ENCODE results near the gene CCR5.
"Not testable (repeated sequence)": the region's sequence is repeated elsewhere in the genome, so short reads cannot be mapped to it uniquely, and the experiment has no call there.

CCR5 gene

DNA sequence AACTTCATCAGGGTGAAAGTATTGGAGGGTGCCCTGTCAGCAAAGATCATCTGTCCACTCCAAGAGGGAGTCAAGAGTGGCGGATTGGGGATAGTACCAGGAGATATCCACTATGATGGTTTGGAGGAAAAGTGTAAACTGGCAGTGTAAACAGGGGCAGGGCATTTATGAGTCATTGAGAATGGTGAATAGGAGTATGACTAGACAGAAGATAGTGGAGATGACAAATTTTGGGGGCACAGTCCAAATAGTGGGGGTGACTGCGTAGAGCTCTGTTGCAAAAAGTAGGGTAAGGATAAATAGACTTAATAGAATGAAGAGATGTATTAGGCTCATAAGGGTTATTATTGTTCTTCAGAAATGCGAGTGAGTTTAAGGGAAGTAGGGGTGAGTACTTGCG, 18.1 kb downstream of the CCR5 start:
- DNase-seq = not testable (repeated sequence)

DNA sequence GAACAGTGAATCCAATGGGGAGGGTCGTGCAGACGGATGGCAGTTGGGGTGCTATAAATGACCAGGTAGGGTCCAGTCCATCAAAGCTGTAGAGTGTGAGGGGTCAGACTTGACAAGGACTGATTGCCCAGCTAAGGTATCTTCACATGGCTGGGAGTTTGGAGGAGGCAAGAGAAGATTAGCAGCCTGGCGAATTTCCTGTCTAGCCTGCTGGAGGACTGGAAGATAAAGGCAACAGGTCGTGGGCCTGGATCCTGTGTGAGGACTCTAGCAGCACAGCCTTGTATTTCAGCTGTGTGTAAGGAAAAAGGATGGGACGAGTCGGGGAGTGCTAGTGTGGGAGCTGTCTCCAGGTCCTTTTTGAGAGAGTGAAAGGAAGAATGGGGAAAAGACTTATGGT, 18.6 kb downstream of the CCR5 start:
- no peak for DNase-seq

DNA sequence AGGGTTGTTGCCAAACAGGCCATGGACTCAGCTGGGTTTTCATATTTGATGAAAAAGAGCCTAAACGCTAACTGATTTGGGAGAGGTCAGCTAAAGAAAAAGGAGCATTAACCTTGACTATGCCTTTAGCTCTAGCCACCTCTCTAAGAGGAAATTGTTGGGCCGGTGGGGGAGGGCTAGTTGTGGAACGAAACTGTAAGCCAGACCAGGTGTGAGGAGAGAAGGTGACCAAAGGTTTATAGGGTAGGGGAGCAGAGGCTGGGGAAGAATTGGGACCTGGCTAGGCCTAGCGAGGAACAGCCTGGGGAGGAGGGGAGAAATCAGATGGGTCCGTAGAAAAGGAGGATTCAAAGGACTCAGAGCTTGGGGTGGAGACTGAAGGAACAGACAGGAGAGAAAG, 20.8 kb downstream of the CCR5 start:
- DNase-seq = not testable (repeated sequence)

DNA sequence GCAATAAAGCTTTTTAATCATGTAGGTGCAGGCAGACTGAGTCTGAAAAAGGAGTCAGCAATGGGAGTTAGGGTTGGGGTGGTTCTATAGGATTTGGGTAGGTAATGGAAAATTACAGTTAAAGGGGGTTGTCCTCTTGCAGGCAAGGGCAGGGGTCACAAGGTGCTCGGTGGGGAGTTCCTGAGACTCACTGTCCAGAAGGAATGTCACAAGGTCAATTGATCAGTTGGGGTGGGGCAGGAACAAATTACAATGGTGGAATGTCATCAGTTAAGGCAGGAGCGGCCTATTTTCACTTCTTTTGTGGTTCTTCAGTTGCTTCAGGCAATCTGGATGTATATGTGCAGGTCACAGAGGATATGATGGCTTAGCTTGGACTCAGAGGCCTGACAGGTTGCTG, 22.3 kb downstream of the CCR5 start:
- no peak for DNase-seq

DNA sequence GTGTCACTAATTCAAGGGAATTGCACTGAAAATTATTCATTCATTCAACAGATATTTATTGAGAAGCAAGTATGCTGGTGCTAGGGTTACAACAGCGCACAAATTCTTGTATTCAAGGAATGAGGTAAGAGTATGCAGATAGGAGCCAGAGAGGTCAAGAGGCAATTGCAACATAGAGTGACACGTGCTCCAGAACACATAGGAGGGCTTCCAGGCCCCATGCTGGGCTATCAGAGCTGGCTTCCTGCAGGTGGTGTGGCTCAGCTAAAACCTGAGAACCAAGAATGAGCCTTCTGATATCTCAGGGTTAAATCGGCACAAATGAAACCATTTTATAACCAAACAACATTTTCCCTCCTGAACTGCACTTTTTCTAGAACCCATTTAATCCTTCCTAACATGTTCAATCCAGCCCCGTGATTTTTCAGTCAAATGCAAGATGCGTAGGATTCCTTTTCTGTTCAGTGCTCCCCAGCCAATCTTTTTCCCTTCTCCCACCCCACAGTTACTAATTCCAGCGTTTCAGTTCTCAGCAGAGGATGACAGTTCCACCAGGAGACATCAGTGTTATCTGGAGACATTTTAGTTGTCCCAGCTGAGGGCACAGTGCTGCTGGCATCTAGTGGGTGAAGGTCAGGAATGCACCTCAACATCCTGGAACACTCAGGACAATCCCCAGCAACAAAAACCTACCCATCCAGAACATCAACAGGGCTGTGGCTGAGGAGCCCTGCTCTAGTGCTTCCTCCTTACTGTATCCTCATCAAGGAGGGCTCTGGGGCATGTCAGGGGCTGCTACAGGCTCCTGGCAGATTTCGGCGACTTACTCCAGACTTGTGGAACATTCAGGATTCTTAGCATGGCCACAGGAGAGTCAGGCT, 23.0 kb downstream of the CCR5 start:
- DNase-seq = no peak

DNA sequence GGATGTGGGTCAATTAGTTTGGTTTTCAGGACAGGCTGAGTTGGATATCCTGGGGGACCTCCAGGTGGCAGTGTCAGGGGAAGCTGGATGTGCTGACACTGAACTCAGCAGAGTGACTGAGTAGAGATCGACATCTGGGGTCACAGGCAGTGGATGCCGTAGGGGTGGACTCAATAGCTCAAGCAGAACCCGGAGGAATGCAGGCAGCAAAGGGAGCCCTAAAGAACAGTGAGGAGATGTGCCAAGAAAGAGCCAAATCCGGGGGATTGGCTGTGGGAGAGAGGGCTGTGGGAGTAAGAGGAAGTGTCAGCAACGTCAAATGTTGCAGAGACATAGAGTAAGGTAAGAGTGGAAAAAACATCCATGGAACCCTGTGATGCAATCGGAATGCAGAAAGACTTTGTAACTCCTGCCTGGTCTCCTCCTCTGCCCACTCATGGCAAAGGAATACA, 24.5 kb downstream of the CCR5 start:
- DNase-seq = no peak

DNA sequence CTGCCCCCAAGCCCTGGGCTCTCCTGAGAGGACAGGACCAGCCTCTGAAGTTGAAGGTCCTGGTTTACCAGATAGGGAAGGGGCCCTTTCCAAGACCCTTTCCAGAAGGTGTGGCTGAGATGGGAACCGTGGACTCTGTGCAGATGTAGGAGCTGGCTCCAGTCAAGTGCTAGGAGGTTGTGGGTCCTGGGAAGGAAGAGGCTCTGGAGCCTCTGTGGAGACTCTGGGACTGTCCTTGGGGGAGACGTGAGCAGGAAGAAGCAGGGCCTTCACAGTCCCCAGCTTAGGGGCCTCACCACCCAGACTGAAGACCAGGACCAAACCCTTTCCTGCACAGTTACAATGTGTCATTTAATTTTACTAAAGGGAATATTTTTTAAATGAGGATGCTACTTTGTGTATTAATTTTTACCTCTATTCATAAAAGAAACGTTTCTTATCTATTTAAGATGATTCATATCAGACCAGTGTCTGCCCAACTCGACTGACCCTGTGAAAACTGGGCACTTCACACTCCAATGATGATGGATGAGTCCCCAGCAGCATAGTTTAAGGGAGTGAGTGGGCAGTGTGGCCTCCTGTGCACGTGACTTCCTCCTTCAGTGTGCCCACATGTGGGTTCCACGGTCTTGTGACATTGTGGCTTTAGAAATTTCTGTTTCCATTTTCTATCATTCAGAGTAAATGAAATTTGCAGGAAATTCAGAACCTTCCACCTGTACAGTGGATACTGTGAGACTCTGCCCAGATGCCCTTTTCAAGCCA, 25.2 kb downstream of the CCR5 start:
- no peak for DNase-seq

DNA sequence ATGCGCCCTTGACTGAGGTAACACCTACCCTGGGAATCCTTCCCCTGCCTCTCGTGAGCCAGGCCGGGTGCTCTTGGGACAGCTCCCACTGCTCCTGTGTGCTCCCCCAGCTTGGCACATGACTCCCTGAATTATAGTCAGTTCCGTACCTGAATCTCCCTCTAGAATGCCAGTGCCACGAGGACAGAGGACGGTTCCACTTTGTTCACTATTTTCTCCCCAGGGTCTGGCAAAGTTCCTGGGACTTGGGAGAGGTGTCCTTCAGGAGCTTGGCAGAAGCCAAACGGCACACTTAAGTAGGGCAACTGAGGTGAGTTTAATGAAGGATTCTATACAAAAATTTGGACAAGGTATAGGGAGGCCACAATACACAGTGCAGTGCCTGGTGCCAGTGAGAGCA, 26.4 kb downstream of the CCR5 start:
- no peak for DNase-seq

DNA sequence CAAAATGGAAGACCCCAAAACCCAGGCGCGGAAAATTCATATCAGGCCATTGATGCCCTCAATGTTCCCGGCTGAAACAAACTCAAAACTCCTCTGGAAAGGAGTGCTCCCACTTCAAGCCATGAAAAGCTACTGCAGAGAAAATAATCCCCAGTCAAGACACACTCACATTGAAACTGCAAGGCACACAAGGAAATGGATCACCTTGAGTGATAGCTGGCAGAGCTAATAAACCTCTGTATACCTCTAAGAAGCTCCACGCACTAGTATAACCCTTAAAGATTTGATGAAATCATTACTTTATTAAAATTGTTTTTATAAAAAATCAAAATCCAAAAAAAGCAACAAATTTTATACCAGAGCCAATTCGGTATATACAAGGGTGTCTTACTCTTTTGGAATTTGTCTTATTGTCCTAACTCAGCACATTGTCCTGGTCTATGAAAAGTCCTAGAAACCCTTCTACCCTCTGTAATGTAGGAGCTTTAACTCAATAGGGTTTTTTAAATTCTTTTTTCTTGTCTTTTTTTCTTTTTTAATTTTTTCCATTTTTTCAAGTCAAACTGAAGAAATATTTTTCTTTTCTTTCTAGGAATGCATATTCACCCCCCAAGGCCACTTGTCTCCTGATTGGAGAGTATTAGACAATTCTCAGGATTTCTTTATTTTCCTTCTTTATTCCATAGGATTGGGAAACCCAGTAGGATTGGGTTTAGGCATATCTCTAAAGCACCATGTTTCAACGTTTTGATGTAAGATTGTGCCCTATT, 27.6 kb downstream of the CCR5 start:
- DNase-seq = no peak

DNA sequence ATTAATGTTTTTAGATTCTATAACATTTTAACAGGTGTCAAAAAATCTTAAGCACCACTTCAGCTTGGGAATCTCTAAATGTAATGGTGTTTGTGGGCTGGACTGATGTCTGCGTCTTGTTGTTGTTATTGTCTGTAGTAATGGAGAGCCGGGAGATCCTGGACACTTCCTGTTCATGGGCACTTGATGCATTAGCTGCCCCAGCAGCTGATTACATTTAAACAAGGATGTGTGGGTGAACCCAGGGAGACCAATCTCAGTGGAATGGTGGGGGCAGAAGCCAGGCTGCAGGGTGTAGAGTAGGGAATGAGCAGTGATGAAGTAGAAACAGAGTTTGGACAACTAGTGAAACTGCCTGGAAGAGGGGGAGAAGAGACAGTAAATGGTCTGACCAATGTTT, 28.4 kb downstream of the CCR5 start:
- no peak for DNase-seq

DNA sequence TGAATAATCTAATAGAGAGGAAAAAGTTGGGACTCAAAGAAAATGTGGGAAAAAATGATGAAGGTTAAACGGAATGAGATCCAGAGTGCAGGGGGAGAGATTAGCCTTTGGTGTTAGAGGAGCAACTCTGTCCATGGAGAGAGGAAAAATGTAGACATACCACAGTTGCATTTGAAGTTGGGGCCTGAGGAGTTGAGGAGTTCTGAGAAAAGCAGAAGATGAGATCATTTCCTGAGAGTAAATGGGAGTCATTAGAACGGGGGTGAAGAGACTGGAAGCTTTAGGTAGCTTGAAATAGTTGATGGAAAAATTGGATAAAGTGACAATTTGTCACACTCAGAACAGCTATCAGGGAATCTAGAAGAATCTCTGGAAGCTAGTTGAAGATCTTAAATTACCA, 28.8 kb downstream of the CCR5 start:
- DNase-seq = no peak

DNA sequence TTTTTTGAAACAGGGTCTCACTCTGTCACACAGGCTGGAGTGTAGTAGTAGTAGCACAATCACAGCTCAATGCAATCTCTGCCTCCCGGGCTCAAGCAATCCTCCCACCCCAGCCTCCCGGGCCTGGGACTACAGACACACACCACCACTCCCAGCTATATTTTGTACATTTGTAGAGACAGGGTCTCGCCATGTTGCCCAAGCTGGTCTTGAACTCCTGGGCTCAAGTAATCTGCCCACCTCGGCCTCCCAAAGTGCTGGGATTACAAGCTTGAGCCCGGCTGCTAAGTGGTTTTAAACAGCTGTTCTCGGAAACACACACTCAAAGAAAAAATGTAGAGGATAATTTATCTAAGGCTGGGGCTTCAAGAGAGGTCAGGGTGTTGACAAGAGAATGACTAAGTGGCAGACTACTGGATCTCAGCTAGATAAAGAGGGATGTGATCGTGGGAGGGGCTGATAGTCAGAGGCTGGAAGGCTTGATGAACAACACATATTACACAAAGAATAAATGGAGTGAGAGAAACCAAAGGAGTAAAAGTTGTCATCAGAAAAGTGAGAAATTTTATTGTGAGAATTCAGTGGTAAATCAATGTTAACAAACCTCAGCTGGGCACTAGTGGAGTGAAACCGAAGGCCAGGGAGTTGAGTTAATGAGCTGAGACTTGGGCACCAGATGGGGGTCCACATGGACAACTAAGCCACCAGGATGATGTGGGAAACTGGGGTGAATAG, 29.4 kb downstream of the CCR5 start:
- DNase-seq = no peak

DNA sequence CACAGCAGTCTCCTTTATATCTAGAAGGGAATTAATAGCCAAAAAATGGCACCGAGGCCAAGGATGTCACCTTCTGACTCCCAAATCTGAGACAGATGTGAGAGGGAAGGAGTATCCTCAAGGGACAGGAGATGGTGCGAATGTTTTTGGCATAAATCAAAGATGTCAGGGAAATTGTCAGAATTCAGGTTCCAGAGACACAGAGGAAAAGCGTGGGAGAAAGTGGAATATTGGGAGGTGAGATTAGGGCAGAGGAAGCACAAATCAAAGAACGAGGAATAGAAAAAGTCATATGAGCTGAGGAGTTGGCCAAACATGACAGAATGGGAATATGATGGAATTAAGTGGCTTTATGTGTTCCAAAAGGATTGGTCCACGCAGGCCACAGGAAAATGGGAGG, 30.1 kb downstream of the CCR5 start:
- DNase-seq = no peak

DNA sequence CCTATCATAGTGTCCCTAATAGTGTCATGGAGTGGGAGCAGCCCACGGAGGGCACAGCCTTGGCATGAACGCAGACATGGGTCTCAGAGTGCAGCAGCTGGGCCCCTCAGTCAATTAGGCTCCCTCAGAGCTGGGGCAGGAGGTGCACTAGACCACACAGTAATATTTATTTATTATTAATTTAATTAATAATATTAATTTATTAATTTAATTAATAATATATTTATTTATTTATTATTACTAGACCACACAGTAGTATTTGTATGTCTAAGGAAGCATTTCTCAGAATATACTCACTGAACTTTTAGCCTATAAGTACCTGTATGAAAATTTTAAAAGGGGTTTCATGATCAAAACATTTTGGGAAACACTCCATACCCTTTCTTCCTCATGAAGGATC, 30.8 kb downstream of the CCR5 start:
- no peak for DNase-seq

DNA sequence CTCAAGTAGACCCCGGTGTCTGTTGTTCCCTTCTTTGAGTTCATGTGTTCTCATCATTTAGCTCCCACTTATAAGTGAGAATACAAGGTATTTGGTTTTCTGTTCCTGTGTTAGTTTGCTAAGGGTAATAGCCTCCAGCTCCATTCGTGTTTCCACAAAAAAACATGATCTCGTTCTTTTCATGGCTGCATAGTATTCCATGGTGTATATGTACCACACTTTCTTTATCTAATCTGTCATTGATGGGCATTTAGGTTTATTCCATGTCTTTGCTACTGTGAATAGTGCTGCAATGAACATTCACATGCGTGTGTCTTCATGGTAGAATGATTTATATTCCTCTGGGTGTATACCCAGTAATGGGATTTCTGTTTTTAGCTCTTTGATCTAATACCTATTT, 32.2 kb downstream of the CCR5 start:
- not testable (repeated sequence) for DNase-seq

DNA sequence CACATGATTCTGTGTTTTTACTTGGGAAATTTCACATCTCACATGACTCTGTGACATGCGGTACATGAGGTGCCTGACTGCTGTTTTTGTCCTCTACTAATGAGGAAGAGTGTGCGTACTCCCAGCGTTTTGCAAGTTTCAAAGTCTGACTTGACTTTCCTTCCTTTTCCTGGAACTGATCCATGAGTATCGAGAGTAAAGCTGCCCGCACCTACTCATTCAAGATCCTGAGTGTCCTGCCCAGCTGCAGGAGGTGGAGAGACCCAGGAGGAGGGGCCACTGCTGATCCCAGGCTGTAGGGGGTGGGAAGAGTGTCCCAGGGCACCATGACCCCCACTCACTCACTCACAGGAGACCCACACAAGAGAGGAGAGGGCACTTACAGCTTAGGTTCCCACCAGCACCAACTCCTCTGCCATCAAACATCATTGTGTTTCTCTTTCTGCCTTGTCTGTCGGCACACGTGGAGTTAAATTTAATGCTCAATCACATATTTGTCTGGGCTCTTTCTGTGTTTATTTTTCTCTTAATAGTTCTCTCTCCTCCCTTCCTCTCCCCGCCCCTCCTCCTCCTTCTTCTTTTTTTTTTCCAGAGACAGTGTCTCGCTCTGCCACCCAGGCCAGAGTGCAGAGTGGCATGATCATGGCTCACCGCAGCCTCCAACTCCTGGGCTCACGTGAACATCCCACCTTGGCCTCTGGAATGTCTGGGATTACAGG, 34.7 kb downstream of the CCR5 start:
- DNase-seq = no peak

DNA sequence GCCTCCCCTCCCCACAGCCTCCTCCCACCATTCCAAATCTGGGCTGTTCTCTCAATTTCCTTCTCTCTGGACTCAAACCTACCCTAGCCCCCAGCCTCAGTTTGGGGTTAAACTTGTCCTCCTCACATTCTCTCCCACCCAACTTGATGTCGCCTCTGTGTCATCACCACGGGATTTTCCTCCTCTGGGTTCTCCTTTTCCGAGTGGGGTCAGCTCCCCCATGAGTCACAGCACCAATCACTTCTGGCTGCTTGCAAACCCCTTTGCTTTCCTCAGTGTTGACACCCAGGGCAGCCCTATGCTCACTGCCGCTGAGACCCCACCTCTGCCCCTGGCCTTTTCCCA, 35.7 kb downstream of the CCR5 start:
- no peak for DNase-seq

DNA sequence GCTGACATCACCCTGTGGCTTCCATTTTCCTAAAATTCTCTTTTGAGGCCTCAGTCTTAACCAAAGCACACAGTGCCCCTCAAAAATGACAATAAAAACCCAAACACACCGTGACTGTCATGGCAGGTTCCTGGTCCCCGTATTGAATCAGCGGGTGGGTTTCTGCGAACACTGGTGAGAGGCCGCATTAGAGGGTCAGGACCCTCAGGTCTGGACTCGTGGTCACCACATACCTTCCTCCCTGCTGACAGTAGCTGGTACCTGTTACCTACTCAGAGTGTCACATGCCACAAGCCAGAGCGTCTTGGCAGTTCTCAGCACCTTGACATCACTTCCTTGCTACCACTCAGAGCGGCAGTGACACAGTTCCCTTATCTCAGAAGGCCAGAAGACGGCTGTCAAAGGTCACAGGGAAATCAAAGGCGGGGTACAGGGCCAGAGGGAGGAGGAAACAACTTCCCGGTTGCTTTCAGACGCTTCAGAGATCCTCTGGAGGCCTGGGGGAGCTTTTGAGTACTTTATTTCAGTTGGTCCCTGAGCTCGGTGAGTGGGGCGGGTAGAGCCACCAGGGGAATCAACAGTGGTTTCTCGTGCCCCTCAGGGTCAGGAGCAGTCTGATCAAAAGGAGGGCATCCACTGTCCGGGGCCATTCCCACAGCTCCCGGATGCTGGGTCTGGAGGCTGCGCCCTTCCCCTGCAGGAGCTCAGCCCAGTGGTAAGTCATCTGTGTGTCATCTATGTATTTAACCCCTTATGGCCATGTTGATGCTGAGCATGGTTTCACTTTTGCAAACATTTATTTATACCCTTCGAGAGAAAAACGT, 36.3 kb downstream of the CCR5 start, which contains the start of the genes CCR5AS and CCRL2:
TSS of gene CCR5AS (minus strand) at position 279 of the 824 bp plus-strand sequence.
TSS of gene CCRL2 (plus strand) at position 472 of the 824 bp plus-strand sequence. CDS start 821 bp downstream, outside the sequence.
- DNase-seq = no peak

DNA sequence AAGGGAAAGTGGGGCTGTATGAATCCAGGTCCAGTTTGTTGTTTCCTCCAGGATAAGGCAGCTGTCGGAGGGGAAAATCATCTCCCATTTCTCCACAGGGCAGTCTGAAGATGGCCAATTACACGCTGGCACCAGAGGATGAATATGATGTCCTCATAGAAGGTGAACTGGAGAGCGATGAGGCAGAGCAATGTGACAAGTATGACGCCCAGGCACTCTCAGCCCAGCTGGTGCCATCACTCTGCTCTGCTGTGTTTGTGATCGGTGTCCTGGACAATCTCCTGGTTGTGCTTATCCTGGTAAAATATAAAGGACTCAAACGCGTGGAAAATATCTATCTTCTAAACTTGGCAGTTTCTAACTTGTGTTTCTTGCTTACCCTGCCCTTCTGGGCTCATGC, 37.2 kb downstream of the CCR5 start:
- DNase-seq = no peak

DNA sequence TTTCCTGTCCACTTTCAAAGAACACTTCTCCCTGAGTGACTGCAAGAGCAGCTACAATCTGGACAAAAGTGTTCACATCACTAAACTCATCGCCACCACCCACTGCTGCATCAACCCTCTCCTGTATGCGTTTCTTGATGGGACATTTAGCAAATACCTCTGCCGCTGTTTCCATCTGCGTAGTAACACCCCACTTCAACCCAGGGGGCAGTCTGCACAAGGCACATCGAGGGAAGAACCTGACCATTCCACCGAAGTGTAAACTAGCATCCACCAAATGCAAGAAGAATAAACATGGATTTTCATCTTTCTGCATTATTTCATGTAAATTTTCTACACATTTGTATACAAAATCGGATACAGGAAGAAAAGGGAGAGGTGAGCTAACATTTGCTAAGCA, 38.1 kb downstream of the CCR5 start:
- DNase-seq = no peak
